GM08714 (cell line): ENCODE results near the gene OGDHL.
"Not testable (repeated sequence)": the region's sequence is repeated elsewhere in the genome, so short reads cannot be mapped to it uniquely, and the experiment has no call there.

Experiments
- H3K4me3 ChIP-seq: fragments of 200-500 bp; sonication (Bioruptor generic); 2 replicates; pipeline ENCODE4 v1.5.1; 2014; ENCODE audit warnings: mild to moderate bottlenecking, low read length, inconsistent platforms
- ZNF274 ChIP-seq: IDR thresholded peaks from 2 replicates; pipeline ENCODE4 v1.6.1; 2012; ENCODE audit warnings: mild to moderate bottlenecking, low read depth, low read length

The OGDHL gene

GRCh38 chr10:49766484-49766883, 4.4 kb upstream of the OGDHL start:
- no peak overlapping the region for H3K4me3 ChIP-seq
- TF ChIP-seq ZNF274: no peak

- peak overlapping the region; percentile 64; the same call in 1 of the 2 replicates for H3K4me3 ChIP-seq
- TF ChIP-seq ZNF274: no peak
Observed at GRCh38 chr10:49762566-49762877, 399 bp upstream of the OGDHL start.

GRCh38 chr10:49761201-49761788, 828 bp downstream of the OGDHL start:
- no peak overlapping the region; the same call in 1 of the 2 replicates for H3K4me3 ChIP-seq
- TF ChIP-seq ZNF274: no peak

DNA sequence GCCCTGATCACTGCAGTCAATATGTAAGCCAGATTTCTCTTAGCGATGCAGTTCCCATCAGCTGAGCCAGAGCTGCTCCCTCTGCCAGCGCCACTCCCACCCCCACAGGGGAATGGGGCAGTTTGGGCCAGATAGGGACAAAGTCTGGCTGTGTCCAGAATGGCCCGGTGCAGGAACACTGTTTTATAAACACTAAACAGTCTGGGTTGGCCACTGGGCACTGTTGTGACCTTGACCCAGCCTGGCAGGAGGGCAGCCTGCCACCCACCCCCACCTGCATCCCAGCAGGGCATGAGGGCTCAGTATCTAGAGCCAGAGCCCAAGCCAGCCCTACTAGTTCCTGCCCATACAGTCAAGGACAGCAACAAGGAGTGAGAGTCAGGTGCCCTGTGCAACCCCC, 1.3 kb downstream of the OGDHL start:
- TF ChIP-seq ZNF274: no peak
- no peak overlapping the region for H3K4me3 ChIP-seq

- TF ChIP-seq ZNF274: no peak
- H3K4me3 ChIP-seq: no peak overlapping the region
Observed at GRCh38 chr10:49759787-49760551, 2.2 kb downstream of the OGDHL start.

GRCh38 chr10:49758249-49758930, 3.7 kb downstream of the OGDHL start:
- H3K4me3 ChIP-seq: no peak overlapping the region
- TF ChIP-seq ZNF274: no peak

GRCh38 chr10:49756641-49757040, 5.5 kb downstream of the OGDHL start:
- TF ChIP-seq ZNF274: no peak
- H3K4me3 ChIP-seq: no peak overlapping the region

GRCh38 chr10:49756031-49756430, 6.1 kb downstream of the OGDHL start:
- no peak for TF ChIP-seq ZNF274
- no peak overlapping the region for H3K4me3 ChIP-seq

DNA sequence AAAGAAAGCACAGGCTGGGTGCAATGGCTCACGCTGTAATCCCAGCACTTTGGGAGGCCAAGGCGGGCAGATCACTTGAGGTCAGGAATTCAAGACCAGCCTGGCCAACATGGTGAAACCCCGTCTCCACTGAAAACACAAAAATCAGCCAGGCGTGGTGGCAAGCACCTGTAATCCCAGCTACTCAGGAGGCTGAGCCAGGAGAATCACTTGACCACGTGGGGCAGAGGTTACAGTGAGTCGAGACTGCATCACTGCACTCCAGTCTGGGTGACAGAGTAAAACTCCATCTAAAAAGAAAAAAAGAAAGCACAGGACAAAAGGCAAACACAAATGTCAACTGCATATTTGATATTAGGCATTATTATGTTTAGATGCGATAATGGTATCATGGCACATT, 7.2 kb downstream of the OGDHL start:
- not testable (repeated sequence) for H3K4me3 ChIP-seq

GRCh38 chr10:49752584-49752983, 9.5 kb downstream of the OGDHL start:
- no peak overlapping the region for H3K4me3 ChIP-seq
- no peak for TF ChIP-seq ZNF274

DNA sequence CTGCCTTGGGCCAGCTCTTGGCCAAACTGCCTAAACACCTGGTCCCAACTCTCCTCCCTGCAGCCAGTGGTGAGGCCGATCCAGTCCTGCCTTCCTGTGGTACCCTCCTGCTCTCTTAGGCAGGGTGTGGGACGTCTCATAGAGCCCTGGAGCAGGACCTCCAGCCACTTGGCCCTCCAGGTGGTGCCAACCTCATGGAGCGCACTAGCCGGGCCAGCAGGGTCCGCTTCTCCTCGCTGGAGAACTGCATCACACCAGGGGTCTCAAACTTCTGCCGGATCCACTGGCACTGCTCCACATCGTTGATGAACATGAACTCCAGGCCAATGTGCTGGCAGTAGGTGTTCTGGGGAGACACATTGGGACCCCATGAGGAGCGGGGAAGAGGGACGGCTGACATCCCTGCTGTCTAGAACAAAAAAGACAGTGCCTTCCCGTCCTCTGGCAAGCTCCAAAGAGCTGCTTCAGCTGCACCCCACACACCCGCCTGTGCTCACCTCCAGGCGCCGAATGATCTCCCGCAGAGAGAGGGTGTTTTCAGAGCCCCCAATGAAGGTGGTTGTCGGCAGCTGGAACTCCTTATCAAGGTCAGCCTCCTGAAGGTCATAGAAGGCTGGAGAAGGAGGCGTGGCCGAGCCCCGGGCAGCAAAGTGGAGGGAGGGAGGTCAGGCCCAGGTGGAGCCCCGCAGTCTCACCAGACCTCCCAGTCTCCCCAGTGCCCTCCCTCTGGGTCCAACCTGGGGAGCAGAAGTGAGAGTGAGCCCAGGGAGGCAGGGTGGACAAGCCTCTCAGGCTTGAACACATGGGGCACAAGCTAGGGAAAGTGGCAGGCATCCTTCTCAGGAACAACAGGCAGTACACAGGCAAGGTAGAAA, 10.2 kb downstream of the OGDHL start:
- H3K4me3 ChIP-seq: no peak overlapping the region
- no peak for TF ChIP-seq ZNF274

GRCh38 chr10:49751216-49751615, 10.9 kb downstream of the OGDHL start:
- H3K4me3 ChIP-seq: no peak overlapping the region
- TF ChIP-seq ZNF274: no peak

- no peak for TF ChIP-seq ZNF274
- H3K4me3 ChIP-seq: no peak overlapping the region
Observed at GRCh38 chr10:49750546-49750945, 11.6 kb downstream of the OGDHL start.
